NCI-H187 treated with DMSO at 0.1 percent for 48 hours (cell line): ENCODE data around the gene TEDC2.

ENCODE experiments used
- DNase-seq: peaks from one replicate; lab custom pipeline; 2025; lab: John Stamatoyannopoulos, UW

TEDC2 gene

DNA sequence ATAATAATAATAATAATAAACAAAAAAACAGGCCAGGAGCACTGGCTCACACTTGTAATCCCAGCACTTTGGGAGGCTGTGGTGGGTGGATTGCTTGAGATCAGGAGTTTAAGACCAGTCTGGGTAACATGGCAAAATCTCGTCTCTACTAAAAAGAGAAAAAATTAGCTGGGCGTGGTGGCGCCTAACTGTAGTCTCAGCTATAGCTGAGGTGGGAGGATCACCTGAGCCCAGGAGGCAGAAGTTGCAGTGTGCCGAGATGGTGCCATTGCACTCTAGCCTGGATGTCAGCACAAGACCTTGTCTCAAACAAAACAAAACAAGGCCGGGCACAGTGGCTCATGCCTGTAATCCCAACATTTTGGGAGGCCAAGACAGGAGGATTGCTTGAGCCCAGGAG, 35.1 kb downstream of the TEDC2 start:
- no peak for DNase-seq

DNA sequence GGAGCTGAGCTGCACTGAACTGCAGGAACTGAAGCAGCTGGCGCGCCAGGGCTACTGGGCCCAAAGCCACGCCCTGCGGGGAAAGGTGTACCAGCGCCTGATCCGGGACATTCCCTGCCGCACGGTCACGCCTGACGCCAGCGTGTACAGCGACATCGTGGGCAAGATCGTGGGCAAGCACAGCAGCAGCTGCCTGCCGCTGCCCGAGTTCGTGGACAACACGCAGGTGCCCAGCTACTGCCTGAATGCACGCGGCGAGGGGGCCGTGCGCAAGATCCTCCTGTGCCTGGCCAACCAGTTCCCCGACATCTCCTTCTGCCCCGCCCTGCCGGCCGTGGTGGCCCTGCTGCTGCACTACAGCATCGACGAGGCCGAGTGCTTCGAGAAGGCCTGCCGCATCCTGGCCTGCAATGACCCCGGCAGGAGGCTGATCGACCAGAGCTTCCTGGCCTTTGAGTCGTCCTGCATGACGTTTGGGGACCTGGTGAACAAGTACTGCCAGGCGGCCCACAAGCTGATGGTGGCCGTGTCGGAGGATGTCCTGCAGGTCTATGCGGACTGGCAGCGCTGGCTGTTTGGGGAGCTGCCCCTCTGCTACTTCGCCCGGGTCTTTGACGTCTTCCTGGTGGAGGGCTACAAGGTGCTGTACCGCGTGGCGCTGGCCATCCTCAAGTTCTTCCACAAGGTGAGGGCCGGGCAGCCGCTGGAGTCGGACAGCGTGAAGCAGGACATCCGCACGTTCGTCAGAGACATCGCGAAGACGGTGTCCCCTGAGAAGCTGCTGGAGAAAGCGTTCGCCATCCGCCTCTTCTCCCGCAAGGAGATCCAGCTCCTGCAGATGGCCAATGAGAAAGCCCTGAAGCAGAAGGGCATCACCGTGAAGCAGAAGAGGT, 36.6 kb downstream of the TEDC2 start:
- DNase-seq = no peak

DNA sequence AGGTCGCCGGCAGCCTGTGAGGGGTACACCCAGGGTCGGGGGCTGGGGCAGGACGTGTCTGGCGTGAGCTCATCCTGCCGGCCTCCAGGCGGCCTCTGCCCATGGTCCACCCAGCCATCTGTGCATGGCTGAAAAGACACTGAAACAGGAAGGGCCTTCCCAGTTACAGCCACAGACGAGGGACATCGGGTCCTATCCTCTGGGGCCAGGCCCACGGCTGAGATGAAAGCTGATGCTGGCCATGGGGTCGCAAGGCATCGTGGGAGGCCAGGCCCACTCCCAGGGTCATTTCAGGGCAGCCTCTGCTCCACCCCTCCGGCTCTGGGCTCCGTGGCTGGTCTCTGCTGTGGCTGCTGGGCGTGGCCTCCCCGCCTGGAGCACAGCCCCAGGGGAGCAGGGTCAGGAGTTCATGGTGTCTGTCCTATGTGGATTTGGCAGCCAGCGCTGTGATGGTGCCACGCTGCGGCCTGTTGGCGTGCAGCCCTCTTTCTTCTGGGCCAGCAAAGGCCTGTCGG, 37.3 kb downstream of the TEDC2 start:
- DNase-seq = no peak

DNA sequence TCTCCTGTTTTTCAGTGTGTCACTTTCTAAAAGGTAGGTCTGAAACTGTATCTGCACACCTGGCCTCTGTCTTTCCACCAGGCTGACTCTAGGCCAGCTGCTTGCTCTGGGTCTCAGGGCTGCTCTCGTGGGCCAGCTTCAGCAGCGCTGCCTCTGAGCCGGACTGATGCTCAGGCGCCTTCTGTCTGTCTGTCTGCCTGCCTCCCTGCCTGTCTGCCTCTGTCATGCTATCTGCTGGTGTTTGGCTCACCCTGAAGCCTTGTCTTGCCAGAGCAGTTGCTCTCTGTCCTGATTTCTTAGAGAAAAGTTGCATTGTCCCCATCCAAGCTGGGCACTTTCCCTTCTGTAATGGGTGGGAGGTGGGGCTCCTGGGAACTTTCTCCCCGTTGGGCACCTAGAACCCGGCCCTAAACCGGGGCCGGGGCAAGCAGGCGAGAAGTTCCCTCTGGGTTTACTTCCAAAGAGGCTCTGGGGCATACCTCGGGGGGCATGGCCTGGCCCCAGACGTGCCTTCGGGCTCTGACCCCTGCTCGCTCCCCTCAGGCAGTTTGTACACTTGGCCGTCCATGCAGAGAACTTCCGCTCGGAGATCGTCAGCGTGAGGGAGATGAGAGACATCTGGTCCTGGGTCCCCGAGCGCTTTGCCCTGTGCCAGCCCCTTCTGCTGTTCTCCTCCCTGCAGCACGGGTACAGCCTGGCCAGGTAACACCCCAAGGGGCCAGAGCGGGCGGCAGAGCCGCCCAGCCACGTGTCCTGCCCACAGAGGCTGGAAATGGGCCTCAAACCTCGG, 38.0 kb downstream of the TEDC2 start:
- DNase-seq = no peak

DNA sequence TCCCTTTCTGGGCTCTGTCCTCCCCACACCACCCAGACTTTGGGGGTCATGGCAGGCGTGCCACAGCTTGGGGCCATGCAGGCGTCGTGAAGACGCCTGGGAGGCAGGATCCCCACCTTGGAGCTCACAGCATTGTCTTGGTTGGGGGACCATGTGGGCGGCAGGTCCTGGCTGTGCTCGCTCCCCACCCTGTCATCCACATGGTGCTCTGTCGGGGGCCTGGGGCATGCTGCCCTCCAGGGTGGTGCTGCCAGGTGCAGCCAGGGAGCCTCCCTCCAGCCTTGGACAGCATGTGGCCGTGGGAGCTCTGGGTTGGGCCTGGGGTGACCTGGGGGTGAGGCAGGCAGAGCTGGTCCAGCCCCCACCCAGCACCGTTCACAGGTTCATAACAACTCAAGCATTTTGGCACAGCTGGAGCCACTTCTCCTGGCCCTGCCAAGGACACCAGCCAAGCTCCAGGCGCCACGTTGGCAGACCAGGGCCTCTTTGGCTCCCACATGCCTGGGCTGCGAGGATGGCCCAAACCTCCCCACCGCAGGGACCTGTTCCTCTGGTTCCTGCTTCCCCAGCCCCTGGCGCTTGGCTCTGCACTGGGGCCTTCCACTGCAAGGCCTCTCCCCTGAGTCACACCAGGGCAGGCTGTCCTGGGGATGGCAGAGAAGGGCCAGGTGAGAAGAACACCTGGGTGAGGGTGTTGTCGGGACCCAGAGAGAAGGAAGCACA, 38.8 kb downstream of the TEDC2 start:
- no peak for DNase-seq

DNA sequence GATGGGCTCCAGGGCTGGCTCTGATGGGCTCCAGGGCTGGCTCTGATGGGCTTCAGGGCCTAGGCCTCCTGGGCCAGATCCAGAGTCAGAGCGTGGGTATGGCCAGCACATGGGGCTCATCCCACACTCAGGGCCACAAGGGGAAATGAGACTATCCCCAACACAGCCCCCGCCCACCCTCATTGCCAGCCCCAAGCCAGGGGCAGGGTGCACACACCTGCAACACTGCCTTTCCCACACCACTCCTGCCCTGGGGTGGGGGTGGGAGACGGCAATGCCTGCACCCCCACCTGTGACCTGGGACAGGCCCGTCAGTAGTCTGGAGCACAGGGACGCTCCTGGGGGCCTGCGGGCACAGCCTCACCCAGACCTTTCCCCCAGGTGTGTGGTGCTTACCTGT, 39.5 kb downstream of the TEDC2 start:
- DNase-seq = no peak

DNA sequence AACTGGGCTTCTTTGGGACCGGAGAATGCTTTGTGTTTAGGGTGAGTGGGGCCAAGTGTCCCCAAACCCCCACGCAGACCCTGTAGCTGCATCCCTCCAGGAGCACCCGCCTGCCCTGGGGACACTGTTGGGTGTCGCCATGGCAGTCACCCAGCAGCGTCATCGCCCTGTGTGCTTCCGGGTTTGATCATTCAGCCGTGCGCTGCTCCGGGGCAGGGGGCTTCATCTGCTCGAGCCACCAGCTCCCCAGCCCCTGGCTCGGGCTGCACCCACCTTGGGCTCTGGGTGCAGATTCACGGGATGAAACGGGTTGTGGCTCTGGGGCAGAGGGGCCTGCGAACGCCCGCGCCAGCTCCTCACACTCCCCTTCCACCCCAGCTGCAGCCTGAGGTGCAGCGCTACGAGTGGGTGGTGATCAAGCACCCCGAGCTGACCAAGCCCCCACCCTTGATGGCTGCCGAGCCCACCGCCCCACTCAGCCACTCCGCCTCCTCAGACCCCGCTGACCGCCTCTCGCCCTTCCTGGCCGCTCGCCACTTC, 40.1 kb downstream of the TEDC2 start:
- DNase-seq = no peak

DNA sequence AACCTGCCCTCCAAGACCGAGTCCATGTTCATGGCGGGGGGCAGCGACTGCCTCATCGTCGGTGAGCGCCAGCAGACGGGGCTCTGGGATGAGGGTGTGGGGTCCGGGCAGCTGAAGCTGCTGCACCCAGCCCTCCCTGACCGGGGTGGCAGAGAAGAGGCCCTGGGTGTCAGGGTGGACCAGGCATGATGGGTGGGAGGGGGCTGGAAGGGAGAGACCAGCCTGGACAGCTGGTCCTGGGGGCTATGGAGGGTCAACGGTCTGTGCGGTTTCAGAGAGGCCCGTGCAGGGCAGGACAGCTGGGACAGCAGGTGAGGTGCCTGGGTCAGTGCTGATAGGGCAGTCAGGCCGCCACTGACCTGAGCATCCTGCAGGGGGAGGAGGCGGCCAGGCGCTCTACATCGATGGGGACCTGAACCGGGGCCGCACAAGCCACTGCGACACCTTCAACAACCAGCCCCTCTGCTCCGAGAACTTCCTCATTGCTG, 40.6 kb downstream of the TEDC2 start:
- DNase-seq = no peak

DNA sequence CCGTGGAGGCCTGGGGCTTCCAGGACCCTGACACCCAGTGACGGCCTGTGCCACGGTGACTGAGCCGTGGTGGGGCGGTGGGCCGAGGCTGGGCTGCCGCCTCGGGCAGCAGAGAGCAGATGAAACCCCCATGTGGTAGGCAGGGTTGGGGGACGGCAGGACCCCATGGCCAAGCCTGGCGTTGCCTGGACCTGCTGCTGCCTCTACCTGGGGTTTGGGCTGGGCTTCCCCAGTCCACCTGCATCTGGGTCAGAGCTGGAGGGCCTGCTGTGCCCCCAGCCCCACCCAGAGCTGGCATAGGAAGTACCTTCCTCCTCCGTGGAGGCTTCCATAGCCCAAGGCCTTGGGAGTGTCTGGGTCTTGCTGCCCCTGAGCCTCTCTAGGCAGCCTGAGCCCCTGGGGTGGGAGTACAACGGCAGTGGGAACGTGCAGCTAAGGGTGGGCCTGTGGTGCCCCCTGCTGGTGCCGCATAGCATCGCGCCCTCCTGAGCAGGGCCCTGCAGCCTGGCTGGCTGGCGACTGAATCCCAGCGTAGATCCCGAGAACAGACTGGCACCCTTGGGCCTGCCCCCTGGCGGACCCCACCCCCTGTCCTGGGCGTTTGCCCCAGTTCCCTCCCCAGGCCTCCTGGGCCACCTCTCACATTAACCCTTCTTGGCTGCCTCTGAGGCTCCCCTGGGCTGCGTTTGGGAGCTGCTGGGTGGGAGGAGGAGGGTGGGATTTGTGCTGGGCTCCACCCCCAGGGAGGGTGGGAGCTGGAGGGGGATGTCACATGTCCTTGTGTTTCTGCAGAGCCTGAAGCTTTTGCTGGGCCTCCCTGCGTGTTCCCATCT, 41.2 kb downstream of the TEDC2 start:
- peak; percentile 52 for DNase-seq

DNA sequence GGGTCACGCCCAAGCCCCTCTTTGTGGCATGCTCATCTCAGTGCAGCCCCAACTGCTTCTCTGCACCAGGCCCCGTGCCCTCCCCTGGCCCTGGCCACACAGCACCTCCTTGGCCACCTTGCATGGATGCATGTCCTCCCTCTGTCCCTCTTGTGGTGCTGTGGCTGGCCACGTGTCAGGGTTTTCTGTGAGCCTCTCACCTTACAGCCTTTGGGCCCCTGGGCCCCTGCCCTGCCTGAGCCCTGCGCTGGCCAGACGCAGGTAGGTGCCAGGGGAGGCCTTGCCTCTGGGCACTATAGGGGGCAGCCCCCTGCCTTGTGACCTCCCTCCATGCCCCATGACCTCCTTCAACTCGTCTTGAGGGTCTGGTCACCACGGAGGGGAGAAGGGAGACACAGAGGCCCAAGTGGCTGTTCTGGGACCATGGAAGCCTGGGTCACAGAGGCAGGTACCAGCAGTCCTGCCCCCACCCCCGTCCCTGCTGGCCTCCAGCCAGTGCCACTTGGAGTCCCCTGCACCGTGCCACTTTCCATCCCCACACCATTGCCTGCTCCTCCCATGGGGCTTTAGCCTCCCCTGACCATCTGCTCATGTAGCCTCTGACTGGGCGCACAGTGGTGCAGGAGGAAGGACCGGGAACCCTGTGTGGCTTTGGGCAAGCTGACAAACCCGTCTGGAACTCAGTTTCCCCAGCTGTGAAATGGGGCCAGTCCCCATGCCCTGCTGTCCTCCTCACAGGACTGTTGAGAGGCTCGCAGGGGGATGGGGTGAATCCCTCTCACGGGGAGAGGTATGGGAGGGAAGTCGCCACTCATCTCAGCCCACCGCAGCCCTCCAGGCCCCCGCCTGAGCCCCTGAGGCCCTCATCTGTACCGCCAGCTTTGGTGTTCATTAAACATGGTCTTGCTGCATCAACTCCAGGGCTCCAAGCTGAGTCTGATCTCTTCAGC, 42.3 kb downstream of the TEDC2 start:
- no peak for DNase-seq

DNA sequence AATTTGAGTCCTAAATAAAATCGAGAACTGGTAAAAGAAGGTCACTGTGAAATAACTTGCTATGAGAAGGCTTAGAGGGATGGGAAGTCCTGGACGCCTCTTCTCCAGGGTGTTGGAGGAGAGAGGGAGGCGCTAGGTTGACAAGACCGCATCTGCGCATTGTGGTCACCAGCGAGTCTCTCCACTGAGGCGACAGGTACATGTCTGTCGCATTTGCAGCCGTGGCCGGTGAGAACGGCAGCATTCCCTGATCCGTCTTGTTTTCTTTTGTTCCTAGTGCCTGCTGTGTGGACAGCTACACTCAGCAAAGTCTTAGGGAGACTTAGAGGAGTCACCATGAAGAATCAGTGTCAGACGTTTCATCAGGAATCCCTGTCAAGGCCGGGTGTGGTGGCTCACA, 45.8 kb downstream of the TEDC2 start:
- no peak for DNase-seq

DNA sequence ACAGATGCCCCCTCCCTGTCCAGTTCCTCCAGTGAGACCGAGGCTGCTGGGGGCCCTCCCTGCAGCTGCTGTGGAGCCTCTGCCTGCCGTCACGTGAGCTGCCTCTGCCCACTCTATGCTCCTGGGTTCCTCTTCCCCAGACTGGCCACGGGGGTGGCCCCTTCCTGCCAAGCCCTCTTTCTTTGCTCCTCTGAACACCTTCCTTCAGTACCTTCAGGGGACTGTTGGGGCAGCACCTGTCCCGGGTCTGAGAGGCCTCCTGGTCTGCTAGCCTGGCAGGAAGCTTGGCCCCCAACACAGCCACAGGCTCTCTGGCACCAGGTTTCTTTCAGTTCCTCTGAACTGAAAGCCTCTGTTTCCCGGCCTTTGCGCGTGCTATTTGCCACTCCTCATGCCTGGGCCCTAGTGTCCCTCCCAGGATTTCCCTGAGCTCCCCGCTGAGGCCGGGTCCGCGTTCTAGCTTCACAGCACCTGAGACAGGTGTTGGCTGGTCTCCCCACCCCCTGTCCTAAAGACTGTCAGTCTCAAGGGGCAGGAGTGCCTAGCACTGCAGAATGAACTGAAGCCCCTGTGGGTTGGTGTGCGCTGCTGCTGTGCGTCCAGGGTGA, 47.2 kb downstream of the TEDC2 start:
- no peak for DNase-seq

DNA sequence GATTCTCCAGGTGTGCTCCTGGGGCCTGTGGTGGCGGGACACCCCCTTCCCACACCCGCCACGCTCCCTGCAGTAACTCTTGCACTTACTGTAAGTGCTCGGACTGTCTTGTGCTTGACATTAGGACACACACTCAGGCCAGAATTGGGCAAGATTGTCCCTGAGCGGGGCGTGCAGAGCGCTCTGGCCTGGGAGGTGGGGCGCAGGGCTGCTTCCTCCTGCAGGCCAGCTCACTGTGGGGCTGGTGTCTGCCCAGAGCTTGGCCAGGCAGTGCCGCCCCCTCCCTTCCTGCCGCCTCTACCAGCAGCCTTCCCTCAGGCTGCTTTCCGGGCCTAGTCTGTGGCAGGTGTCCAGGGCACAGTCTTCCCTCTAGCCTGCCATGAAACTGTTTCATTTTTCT, 47.8 kb downstream of the TEDC2 start:
- no peak for DNase-seq

DNA sequence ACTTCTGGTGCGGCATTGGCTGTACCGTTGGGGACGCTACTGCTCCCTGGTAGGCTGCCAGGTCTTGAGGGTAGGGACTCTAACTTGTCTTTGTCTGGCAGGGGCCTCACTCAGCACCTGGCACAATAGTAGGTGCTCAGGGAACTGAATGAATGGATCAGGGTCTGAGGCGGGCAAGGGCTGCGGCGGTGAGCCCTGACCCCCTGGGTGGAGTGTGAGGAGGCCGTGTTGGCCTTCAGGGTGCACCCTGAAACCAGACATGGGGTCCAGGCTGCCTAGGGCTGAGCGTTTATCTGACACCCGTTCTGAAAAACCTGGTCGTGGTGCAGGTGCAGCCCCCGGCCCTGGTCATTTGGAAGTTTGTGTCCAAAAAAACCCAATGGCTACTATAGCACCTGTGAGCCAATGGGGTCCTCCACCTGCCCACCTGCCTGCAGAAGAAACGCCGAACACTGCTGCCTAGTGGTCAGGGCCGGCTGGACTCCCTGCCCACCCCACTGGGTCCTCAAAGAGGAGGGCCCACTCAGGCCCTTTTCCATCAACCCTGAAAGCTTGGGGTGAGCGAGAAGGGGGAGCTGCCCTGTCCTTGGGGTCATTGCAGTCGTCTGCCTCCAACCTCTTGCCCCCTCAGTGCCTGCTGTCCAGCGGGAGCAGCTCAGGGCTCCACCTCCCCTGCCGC, 49.0 kb downstream of the TEDC2 start:
- DNase-seq = no peak

DNA sequence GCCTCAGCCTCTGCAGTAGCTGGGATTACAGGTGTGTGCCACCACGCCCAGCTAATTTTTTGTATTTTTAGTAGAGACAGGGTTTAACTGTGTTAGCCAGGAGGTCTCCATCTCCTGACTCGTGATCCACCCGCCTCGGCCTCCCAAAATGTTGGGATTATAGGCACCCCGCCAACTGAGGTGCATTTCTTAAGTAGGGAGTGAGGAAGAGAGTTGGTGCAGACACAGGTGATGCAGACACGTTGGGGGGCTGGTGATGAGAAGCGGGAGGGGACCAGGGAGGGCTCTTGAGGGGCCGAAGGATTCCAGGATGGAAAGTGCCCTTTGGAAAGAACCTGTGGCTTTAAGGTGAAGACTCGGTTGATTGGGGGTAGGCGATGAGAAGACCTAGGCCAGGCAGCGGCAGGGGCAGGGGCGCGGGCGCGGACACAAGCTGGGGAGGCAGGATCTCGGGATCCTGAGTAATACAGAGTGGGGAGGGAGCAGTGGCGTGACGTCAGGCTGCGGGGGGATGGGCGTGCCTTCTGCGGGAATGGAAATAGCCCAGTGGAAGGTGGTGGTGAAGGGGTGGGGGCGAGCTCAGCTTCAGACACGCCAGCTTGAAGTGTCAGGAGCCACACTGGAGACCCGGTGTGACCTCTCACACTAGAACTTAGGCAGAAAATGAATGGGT, 51.4 kb downstream of the TEDC2 start:
- DNase-seq = no peak

DNA sequence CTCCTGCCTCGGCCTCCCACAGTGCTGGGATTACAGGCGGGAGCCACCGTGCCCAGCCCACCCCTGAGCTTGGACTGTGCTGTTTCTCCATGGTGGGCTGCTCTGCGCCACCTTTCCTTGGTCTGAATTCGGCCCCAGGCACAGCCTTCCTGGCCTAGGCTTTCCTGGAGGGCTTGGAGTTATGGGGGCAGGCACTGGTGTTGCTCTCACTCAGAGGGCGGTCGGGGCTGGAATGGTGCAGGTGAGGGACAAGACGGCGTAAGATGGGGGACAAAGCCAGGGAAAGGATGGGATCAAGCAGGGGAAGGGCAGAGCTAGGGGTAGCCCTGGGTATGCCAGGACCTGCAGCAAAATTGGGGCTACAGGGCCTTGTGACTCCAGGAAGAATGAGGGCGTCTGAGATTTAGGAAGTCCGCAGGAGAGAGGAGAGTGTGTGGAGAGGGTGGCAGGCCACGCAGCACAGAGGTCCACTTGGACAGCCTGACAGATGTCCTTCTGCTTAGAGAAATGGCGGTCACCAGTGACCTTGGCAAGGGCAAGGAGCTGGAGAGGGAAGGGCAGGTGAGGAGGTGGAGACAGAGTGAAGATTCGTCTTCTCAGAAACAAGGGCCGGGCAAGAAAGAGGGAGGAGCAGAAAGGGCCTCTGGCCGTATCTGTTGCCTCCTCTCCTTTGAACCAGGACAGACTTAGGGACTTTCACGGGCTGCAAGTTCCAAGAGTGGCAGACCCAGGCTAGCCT, 52.3 kb downstream of the TEDC2 start:
- DNase-seq = no peak

DNA sequence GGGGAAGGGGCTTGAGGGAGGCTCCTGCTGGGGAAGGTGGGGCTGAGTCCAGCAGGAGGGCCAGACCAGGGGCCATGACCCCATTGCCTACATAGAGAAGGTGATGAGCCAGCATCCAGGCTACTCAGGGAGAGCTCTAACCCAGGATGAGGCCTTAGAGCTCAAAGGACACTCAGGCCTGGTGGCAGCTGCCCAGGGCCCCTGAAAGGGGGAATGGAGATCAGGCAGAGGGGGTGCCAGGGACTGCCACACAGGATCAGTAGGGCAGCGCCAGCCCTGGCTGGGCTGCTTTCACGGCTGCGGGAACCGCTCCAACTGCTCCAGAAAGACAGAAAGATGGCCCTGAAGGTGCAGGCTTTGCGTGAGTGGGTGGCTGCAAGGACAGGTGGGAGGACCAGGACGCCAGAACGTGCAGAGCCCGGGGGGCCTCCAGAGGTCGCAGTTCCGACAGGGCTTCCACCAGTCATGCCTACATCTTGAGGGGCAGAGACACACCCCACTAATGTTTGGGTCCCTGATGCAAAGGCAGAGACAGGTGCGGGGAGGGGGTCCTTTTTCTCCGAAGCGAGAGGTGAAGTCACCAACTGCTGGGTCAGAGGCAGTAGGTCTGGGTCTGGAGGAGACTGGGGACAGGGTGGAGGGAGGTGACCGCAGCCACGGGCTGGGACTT, 53.0 kb downstream of the TEDC2 start:
- DNase-seq = no peak
